GM12878 (cell line): ENCODE results near the gene MEAF6.

ENCODE experiments used
- CBX5 ChIP-seq: sonication (generic); IDR thresholded peaks from 2 replicates; pipeline ENCODE4 v1.6.1; 2016; ENCODE audit warnings: low read depth, moderate library complexity, mild to moderate bottlenecking, inconsistent platforms
- CTCF ChIP-seq, 3 experiments: IDR thresholded peaks in 2 of 3; conservative IDR thresholded peaks in 1 of 3; 2 replicates each; pipeline ENCODE4 v1.5.1; 2011; ENCODE audit warnings: low read depth in 3 of 3, low read length in 3 of 3, mild to moderate bottlenecking in 3 of 3, control low read depth in 2 of 3, moderate library complexity in 2 of 3, inconsistent platforms in 1 of 3, mixed read lengths in 1 of 3; ENCODE audit not compliant: control insufficient read depth in 2 of 3, insufficient read depth in 1 of 3; ENCODE audit errors: extremely low read depth in 1 of 3
- EZH2 ChIP-seq: IDR thresholded peaks from 2 replicates; pipeline ENCODE4 v1.6.1; 2012; ENCODE audit warnings: low read depth, mild to moderate bottlenecking, control low read depth, inconsistent platforms, low read length, borderline replicate concordance; ENCODE audit not compliant: control insufficient read depth
- FOS ChIP-seq: IDR thresholded peaks from 3 replicates; pipeline ENCODE4 v1.6.1; 2011; ENCODE audit warnings: borderline replicate concordance; ENCODE audit not compliant: insufficient read length; ENCODE audit errors: extremely low read depth
- NR2C2 ChIP-seq: IDR thresholded peaks from 2 replicates; pipeline ENCODE4 v1.6.1; 2011; ENCODE audit warnings: borderline replicate concordance, low read depth; ENCODE audit not compliant: control insufficient read depth, insufficient read length
- POLR2AphosphoS5 ChIP-seq: IDR thresholded peaks from 2 replicates; pipeline ENCODE4 v1.6.1; 2011; ENCODE audit warnings: mild to moderate bottlenecking, low read length, inconsistent platforms
- RFX5 ChIP-seq: IDR thresholded peaks from 2 replicates; pipeline ENCODE4 v1.6.1; 2011; ENCODE audit warnings: low read depth, low read length, improper control_type of control experiment
- SIN3A ChIP-seq: IDR thresholded peaks from 2 replicates; pipeline ENCODE4 v1.6.1; 2012; ENCODE audit warnings: low read depth, low read length, improper control_type of control experiment
- SMAD1 ChIP-seq: fragments of 450-650 bp; IDR thresholded peaks from 2 replicates; pipeline ENCODE4 v1.6.1; 2018; ENCODE audit warnings: mild to moderate bottlenecking, low read depth; ENCODE audit not compliant: partially characterized antibody
- TARDBP ChIP-seq: IDR thresholded peaks from 2 replicates; pipeline ENCODE4 v1.6.1; 2016; ENCODE audit warnings: borderline replicate concordance
- ZBED1 ChIP-seq: IDR thresholded peaks from 2 replicates; pipeline ENCODE4 v1.6.1; 2016; ENCODE audit warnings: borderline replicate concordance
- TF ChIP-seq, protein P1 (sequence below): fragments of 450-650 bp; IDR thresholded peaks from 2 replicates; pipeline ENCODE4 v1.6.1; 2017; ENCODE audit warnings: low read depth, mild to moderate bottlenecking, moderate library complexity
- TF ChIP-seq, protein P2 (sequence below): IDR thresholded peaks from 2 replicates; pipeline ENCODE4 v1.6.1; 2012; ENCODE audit warnings: mild to moderate bottlenecking, low read depth, low read length

GRCh38 chr1:37455516-37455915 is 59.0 kb downstream of the MEAF6 start:
- no peak for TF ChIP-seq CTCF (IDR thresholded peaks at IDR 0.05 in 2 of 3, conservative IDR thresholded peaks at IDR 0.05 in 1 of 3; ENCODE audit: control insufficient read depth in 2 of 3, extremely low read depth in 1 of 3, insufficient read depth in 1 of 3, low read depth in 3 of 3, low read length in 3 of 3)
- no peak for TF ChIP-seq TARDBP
- TF ChIP-seq EZH2: no peak
- no peak for TF ChIP-seq SMAD1
- TF ChIP-seq, protein P1, sequence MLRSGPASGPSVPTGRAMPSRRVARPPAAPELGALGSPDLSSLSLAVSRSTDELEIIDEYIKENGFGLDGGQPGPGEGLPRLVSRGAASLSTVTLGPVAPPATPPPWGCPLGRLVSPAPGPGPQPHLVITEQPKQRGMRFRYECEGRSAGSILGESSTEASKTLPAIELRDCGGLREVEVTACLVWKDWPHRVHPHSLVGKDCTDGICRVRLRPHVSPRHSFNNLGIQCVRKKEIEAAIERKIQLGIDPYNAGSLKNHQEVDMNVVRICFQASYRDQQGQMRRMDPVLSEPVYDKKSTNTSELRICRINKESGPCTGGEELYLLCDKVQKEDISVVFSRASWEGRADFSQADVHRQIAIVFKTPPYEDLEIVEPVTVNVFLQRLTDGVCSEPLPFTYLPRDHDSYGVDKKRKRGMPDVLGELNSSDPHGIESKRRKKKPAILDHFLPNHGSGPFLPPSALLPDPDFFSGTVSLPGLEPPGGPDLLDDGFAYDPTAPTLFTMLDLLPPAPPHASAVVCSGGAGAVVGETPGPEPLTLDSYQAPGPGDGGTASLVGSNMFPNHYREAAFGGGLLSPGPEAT: no peak
- no peak for TF ChIP-seq SIN3A
- no peak for TF ChIP-seq FOS
- TF ChIP-seq ZBED1: no peak
- TF ChIP-seq, protein P2, sequence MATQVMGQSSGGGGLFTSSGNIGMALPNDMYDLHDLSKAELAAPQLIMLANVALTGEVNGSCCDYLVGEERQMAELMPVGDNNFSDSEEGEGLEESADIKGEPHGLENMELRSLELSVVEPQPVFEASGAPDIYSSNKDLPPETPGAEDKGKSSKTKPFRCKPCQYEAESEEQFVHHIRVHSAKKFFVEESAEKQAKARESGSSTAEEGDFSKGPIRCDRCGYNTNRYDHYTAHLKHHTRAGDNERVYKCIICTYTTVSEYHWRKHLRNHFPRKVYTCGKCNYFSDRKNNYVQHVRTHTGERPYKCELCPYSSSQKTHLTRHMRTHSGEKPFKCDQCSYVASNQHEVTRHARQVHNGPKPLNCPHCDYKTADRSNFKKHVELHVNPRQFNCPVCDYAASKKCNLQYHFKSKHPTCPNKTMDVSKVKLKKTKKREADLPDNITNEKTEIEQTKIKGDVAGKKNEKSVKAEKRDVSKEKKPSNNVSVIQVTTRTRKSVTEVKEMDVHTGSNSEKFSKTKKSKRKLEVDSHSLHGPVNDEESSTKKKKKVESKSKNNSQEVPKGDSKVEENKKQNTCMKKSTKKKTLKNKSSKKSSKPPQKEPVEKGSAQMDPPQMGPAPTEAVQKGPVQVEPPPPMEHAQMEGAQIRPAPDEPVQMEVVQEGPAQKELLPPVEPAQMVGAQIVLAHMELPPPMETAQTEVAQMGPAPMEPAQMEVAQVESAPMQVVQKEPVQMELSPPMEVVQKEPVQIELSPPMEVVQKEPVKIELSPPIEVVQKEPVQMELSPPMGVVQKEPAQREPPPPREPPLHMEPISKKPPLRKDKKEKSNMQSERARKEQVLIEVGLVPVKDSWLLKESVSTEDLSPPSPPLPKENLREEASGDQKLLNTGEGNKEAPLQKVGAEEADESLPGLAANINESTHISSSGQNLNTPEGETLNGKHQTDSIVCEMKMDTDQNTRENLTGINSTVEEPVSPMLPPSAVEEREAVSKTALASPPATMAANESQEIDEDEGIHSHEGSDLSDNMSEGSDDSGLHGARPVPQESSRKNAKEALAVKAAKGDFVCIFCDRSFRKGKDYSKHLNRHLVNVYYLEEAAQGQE: no peak
- TF ChIP-seq CBX5: no peak
- TF ChIP-seq NR2C2: no peak
- no peak for TF ChIP-seq POLR2AphosphoS5
- TF ChIP-seq RFX5: no peak
